Mononuclear cell (primary cell): ENCODE data around the gene TRIM16. TPM values are rescaled to one million over a fixed set of nuclear protein-coding genes. Genes with fewer than 3 reads are reported as not detected.
"Not testable (repeated sequence)": the region's sequence is repeated elsewhere in the genome, so short reads cannot be mapped to it uniquely, and the experiment has no call there.

ENCODE experiments used
- H3K27me3 ChIP-seq: 2 replicates; pipeline ENCODE4 v1.6.0; 2011; ENCODE audit warnings: low read length, control low read depth; ENCODE audit not compliant: insufficient read depth
- H3K4me1 ChIP-seq: 2 replicates; pipeline ENCODE4 v1.5.1; 2011; ENCODE audit warnings: mild to moderate bottlenecking, low read length, control low read depth; ENCODE audit not compliant: insufficient read depth
- H3K4me3 ChIP-seq: 2 replicates; pipeline ENCODE4 v1.5.1; 2011; ENCODE audit warnings: mild to moderate bottlenecking, low read length, moderate library complexity
- H3K9me3 ChIP-seq: 2 replicates; pipeline ENCODE4 v1.5.1; 2011; ENCODE audit warnings: low read depth, mild to moderate bottlenecking, control low read depth, low read length
- total RNA-seq: library from RNA; depleted of rRNA; stranded (reverse); fragments of >200 nt; gene quantifications from one replicate; pipeline ENCODE4 v1.2.3, GENCODE V29; 2012

Gene TRIM16
- total RNA-seq: 5.5 TPM

DNA sequence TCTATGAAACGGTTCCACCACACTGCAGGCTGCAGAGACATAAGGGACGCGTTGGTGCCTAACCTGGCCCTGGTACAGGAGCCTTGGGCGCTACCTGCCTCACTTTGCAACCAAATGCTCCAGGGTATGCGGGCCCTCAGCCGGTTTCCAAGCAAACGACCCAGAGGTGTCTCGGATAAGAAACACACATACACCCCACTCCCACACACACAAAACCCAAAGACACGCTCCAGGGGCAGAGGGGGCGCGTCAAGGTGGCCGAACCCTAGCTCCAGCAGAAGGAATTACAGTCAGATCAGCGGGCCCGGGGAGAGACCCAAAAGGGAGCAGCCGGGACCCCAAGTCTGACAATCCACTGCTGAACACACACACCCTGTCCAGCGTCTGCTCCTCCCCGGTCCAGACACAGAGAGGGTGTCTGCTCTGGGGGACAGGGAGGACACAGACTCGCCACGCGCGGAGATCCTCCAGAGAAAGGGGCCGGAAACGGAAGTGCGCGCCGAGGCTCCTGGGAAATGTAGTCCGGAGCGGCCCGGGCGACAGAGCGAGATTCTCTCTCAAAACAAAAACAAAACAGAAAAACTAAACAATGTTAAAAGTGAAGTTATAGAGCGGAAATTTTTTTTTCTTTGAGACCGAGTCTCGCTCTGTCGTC, at the start of gene TRIM16:
Gene TRIM16, minus strand, starts transcription at position 488 of the 655 bp plus-strand sequence. CDS start 32,702 bp downstream, outside the sequence.
- not testable (repeated sequence) for H3K27me3 ChIP-seq, H3K9me3 ChIP-seq, H3K4me1 ChIP-seq
- peak within 1 kb of the TSS; percentile 57 for H3K4me3 ChIP-seq

DNA sequence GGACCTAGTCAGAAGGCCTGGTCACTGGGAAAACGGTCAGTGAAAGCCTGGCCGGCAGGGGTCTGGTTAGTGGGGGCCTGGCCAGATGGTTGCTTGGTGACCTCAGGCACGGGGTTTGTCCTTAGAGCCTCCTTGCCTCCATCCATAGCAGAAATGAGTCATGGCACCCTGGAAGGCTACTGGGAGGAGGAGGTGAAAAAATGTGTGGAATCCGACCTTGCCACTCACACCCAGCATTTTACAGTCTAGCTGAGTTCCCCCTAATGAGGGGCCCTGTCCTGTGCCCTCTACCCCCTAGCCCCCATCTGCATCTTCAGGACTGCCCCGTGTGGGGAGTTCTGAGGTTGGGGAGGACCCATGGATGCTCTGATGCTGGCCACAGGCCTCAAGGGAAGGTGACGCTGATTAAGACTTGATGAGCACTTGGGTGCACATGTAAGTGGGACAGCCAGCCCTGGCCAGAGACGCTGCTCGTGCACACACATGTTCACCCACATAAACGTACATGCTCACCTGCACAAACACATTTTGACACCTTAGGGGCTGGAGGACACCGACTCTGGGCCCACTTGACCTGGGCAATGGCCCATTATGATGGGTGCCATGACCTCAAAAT, 49.2 kb upstream of the TRIM16 start:
- H3K27me3 ChIP-seq, H3K4me3 ChIP-seq, H3K9me3 ChIP-seq, H3K4me1 ChIP-seq: not testable (repeated sequence)

DNA sequence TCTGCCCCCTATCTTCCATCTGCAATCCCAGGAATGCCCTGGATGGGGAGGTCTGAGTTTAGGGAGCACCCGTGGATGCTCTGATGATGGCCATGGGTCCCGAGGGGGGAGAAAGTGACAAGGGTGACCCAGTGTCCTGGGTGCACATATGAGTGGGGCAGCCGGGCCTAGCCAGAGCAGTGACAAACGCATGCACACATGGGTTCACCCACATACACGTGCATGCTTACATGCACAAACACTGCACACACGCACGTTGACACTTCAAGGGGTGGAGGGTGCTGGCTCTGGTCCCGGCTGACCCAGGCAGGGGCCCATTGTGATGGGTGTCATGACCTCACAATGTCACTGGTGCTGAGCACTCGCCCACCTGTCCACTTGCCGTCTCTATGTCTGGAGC, 47.8 kb upstream of the TRIM16 start, which contains the start of gene TBC1D26:
Gene TBC1D26, plus strand, starts transcription at position 384 of the 400 bp plus-strand sequence. CDS start 3,066 bp downstream, outside the sequence.
- H3K9me3 ChIP-seq, H3K4me1 ChIP-seq, H3K27me3 ChIP-seq, H3K4me3 ChIP-seq: not testable (repeated sequence)

DNA sequence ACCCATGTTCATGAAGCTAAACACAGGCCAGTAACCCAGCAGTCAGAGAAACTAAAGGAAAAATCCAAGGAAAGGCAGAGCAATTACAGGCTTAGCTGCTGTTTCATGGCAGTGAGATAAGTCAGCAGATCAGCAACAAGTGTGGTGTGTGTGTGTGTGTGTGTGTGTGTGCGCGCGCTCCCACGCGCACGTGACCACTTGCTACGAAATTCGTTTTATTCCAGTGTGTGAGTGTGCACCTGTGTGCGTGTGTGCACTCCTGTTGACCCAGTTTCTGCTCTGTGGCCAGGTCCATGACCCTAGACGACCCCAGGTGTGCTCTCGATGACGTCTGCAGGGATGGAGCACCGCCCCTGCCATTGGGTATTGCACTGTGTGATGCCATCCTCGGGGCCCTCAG, 46.4 kb upstream of the TRIM16 start:
- not testable (repeated sequence) for H3K4me1 ChIP-seq, H3K9me3 ChIP-seq, H3K27me3 ChIP-seq, H3K4me3 ChIP-seq

DNA sequence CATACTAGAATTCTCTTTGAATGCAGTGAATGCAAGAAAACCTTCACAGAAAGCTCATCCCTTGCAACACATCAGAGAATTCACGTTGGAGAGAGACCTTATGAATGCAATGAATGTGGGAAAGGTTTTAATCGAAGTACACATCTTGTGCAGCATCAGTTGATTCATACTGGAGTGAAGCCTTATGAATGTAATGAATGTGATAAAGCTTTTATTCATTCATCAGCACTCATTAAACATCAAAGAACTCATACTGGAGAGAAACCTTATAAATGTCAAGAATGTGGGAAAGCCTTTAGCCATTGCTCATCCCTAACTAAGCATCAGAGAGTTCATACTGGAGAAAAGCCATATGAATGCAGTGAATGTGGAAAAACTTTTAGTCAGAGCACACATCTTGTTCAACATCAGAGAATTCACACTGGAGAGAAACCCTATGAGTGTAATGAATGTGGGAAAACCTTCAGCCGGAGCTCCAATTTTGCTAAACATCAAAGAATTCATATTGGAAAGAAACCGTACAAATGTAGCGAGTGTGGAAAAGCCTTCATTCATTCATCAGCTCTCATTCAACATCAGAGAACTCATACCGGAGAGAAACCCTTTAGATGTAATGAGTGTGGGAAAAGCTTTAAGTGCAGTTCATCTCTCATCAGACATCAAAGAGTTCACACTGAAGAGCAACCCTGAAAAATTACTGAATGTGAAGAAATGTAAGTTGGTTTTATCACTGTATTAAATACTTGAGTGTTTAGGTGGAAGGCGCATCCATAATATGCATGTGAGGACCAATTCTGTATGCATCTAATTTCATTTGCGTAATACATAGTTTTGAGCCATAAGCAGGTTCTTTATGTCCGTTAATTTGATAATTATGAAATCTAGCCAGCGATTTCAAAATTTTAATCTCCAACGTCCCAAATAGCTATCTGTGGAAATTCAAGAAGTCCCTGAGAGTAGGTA, 32.8 kb upstream of the TRIM16 start:
- not testable (repeated sequence) for H3K4me3 ChIP-seq, H3K27me3 ChIP-seq, H3K4me1 ChIP-seq
- peaks cover 36% of the 10 kb centered on the region for H3K9me3 ChIP-seq

DNA sequence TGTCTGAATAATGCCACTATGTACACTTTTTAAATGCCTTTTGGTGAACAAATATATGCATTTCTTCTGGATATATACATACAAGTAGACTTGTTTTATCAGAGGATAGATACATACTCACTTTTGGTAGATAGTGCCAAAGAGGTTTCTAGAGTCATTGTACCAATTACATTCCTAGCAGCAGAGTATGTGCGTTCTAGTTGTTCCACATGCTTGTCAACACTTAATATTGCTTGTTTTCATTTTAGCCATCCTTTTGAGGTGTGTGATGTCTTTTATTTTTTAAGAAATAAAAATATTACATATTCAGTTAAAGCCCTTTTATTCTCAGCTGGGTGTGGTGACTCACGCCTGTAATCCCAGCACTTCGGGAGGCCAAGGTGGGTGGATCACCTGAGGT, 24.8 kb upstream of the TRIM16 start:
- not testable (repeated sequence) for H3K27me3 ChIP-seq, H3K4me1 ChIP-seq, H3K4me3 ChIP-seq, H3K9me3 ChIP-seq

DNA sequence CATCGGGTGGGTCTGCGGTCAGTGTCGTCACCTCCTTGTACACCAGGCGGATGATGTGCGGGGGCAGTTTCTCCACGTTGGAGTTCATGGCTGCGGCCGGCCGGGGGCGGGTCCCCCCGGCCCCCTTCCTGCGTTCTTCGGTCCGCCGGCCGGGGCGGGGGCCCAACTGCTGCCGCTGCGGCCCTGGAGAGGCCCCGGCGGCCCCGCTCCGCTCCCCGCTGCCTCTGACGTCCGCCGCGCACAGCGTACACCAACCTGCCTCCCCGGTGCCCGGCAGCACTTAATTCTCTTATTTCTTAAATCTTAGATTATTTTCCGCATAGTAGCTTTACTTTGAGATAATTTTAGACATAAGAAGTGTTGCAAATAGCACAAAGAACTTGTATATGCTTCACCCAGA, 20.7 kb upstream of the TRIM16 start:
- not testable (repeated sequence) for H3K27me3 ChIP-seq, H3K4me3 ChIP-seq, H3K9me3 ChIP-seq, H3K4me1 ChIP-seq

DNA sequence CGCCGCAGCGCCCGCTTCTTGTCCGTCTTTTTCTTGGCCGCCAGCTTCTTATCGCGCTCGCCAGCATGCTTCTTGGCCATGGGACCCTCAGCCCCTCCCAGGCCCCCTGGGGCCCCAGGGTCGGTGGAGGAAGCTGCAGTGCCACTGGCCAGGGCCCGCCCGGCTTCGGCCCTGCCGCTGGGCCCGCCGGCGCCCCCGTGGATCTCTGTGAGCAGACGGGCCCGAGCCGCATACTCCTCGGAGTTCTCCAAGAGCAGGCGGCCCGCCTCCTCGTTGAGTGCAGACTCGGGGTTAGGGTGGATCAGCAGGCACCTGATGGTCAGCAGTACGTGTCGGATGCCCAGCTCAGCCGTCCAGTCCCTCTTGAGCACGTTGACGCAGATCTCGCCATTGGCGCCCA, 20.1 kb upstream of the TRIM16 start:
- not testable (repeated sequence) for H3K4me1 ChIP-seq, H3K27me3 ChIP-seq, H3K9me3 ChIP-seq, H3K4me3 ChIP-seq

DNA sequence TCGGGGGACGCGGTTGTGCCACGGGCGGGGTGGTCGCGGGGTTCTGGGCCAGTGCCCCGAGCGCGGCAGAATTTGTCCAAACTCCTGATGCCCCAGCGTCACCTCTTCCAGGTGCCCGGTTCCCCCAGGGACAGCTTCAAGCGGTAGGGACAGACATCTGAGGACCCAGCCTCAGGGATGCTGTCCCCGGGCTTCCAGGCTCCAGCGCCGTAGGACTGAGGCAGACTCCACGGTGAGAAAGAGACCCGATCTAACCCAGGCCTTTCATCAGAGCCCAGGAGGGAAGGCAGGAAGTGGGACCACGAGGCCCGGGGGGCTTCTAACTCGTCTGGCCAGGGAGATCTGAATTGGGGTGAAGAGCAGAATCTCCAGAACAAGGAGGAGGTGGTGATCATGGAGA, 15.8 kb upstream of the TRIM16 start:
- not testable (repeated sequence) for H3K27me3 ChIP-seq, H3K9me3 ChIP-seq, H3K4me1 ChIP-seq
- H3K4me3 ChIP-seq: peak overlapping the region; percentile 49

DNA sequence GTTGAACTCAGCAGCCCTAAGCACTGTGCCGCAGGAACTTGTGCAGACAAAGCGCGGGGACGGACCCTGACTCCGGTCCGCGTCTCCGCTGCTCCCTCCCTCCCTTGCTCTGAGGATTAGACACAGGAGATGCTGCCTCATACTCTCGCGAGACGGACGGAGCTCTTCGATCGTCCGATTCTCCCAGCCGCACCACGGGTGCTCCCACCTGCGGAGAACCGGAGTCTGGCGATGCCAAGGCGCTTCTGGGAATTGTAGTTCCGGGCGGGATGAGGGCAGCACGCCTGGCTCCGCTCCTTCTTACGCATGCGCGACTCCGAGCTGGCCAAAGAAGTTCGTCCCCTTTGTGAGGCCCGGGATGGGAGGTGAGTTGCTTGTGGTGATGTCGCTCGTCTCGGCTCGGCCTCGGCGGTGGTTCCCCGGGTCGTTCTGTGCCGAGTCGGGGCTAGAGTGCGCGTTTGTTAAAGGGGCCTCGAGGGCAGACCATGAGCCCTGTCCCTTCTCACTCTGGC, 15.4 kb upstream of the TRIM16 start, which contains the start of gene ZNF286A:
Gene ZNF286A, plus strand, starts transcription at position 340 of the 512 bp plus-strand sequence. CDS start 578 bp downstream, outside the sequence.
- peak within 1 kb of the TSS; percentile 49 for H3K4me3 ChIP-seq
- H3K27me3 ChIP-seq, H3K9me3 ChIP-seq, H3K4me1 ChIP-seq: not testable (repeated sequence)

DNA sequence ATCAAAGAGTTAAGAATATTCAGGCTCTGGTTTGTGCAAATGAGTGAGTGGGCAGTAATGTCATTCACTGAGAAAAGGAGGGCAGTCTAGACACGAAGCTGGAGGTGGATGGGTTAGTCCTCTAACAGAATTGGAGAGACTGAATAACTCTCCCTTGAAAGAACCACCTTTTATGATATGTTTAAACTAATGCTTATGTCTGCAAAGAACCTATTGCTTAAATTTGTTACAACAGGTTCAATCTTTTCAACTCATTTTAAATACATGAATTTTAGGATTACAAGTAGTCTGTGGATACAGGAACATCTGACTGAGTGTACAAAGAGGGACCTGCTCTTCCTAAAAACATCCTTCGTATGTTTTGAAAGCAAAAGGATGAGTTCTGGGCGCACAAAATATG, 14.9 kb upstream of the TRIM16 start:
- H3K4me1 ChIP-seq, H3K27me3 ChIP-seq, H3K9me3 ChIP-seq: not testable (repeated sequence)
- H3K4me3 ChIP-seq: peak overlapping the region; percentile 49

DNA sequence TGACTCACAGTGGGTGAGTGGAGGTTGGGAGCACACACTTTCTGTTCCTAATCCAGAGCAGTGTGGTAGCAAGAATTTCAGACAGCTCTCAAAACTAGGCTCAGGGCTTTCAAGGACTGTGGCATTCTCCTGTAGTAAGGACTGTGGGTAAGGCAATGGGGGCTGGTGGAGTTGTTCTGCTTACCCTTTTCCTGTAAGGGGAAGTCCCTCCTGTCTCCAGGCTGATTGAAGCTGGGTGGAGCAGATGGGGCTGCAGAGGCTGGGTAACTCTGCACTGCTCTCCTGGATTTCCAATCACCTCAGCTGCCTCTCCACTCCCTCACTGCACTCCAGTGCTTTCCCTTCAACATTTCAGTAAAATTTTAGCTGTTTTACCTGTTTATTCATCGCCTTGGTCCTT, 3.4 kb upstream of the TRIM16 start:
- H3K4me3 ChIP-seq, H3K4me1 ChIP-seq, H3K27me3 ChIP-seq, H3K9me3 ChIP-seq: not testable (repeated sequence)

DNA sequence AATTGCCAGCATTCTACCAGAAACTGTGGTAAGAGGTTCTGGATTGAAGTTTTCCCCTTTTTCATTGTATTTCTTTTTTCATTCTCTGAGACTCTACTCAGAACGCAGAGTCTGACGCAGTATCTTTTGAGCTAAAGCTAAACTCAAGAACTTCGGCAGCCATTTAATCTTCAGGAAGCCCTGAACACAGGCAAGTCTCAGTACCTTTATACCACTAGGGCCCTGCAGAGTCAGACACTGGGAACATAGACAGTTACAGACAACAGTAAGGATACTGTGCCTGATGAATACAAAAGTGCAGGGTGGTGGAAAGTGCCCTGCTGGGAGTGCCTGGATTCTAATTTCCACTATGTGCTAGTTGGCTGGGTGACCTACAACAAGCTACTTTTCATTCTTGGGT, 976 bp downstream of the TRIM16 start:
- not testable (repeated sequence) for H3K4me1 ChIP-seq, H3K4me3 ChIP-seq, H3K27me3 ChIP-seq, H3K9me3 ChIP-seq

DNA sequence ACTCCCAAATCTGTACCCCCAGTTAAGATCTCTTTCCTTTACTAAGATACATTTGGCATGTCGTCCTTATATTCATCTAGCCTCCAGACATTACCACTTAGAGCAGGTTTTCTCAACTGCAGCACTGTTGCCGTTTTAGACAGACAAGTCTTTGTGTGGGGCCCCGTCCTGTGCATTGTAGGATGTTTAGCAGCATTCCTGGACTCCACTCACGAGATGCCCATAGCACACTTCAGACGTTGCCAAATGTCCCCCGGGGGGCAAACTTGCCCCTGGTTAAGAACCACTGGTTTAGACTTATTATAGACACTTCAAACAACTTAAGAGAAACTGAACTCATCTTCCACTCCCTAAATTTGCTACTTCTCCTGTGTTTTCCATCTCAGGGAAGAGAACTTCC, 8.1 kb downstream of the TRIM16 start:
- not testable (repeated sequence) for H3K27me3 ChIP-seq, H3K4me3 ChIP-seq, H3K4me1 ChIP-seq, H3K9me3 ChIP-seq

DNA sequence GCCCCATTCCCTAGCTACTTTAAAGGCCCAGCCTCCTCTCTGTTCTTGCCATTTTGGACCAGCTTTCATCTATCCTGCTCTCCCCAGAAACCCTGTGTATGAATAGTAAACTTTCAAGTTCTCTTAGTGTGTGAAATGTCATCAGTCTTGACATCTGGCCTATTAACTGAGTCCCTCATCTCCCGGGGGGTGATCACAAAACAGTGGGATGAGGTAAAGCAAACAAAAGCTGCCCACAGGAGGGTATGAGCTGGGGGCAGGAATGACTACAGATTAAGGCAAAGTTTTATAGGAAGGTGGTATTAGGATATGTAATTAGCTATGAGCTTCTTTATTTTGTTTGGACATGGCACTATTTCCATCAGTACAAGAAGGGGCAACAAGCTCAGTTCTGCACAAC, 9.5 kb downstream of the TRIM16 start:
- not testable (repeated sequence) for H3K4me1 ChIP-seq, H3K4me3 ChIP-seq, H3K27me3 ChIP-seq, H3K9me3 ChIP-seq
